ENCODE measurements around the gene NUDT5.

NUDT5 gene

GRCh38 chr10:12165036-12165435, 30.7 kb downstream of the NUDT5 start:
- no peak for DNase-seq

GRCh38 chr10:12164085-12164484, 31.6 kb downstream of the NUDT5 start:
- DNase-seq, result no peak

DNA sequence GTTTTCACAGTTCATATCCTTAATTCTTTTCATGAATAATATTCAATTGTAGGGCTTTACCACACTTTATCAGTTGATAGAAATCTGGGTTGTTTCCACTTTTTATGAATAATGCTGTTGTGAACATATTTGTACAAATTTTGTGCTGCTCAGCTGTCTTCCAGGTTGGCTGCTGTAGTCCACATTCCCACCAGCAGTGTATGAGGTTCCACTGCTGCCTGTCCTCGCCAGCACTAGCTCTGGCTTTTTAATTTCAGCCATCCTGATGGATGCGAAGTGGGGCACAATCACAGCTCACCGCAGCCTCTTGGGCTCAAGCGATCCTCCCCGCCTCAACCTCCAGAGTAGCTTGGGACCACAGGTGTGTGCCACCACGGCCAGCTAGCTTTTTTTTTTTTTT, 32.8 kb downstream of the NUDT5 start:
- DNase-seq, result no peak

- no peak for DNase-seq
These were observed 35.0 kb downstream of the NUDT5 start for GRCh38 chr10:12160664-12161063.

GRCh38 chr10:12158111-12158510, 37.6 kb downstream of the NUDT5 start:
- DNase-seq, result no peak

- DNase-seq, result no peak
These were observed 39.1 kb downstream of the NUDT5 start for GRCh38 chr10:12156367-12157123.

DNA sequence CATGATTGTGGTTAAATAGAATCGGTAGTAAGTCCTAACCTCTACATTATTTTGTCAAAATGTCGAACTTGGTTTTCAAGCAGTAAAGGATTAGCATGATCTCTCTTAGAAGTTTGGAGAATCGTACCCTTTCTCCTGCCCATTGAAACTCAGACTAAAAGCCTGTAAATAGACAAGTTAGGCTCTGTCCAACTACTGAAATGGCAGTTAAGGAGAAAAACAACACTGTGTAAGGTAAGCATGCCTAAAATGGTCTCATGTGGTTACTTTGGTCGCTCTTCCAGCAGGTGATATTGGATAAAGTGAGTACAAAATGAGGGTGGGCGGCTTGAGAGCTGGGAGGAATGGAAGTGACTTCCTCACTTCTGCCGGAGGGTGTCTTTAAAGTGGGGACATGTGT, 41.2 kb downstream of the NUDT5 start:
- no peak for DNase-seq

DNA sequence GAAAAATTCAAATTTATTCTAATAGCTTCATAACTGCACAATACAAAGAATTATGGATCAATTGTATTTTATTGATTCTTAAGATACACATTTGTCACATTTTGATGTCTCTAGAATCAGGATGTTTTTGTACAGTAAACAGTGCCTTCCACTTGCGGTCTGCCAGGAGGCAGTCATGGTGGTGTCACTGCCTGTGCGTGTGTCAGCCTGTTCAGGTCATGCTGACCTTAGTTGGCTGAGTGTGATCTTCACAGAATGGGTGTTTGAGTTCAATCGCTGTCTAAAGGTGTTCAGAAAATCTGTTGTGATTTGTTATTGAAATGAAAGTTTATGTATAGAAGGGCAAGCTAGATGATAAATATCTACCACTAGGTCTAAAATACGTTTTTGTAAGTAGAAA, 45.5 kb downstream of the NUDT5 start:
- DNase-seq, result no peak

DNA sequence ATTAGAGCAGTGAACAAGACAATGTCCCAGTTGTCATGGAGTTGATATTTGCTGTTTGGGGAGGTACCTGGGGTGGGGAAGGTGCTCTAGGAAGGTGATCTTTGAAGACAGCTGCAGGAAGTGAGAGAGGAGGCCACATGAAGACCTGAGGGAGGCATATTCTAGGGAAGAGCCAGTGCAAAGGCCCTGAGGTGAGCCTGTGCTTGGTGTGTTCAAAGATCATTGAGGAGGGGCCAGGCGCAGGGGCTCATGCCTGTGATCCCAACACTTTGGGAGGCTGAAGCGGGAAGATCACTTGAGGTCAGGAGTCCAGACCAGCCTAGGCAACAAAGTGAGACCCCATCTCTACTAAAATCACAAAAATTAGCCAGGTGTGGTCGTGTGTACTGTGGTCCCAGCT, 51.2 kb downstream of the NUDT5 start:
- no peak for DNase-seq

- no peak for DNase-seq
These were observed 55.7 kb downstream of the NUDT5 start for GRCh38 chr10:12140038-12140437.

GRCh38 chr10:12135631-12136030, 60.1 kb downstream of the NUDT5 start:
- no peak for DNase-seq

- DNase-seq, result no peak
These were observed 65.3 kb downstream of the NUDT5 start for GRCh38 chr10:12130237-12130872.

DNA sequence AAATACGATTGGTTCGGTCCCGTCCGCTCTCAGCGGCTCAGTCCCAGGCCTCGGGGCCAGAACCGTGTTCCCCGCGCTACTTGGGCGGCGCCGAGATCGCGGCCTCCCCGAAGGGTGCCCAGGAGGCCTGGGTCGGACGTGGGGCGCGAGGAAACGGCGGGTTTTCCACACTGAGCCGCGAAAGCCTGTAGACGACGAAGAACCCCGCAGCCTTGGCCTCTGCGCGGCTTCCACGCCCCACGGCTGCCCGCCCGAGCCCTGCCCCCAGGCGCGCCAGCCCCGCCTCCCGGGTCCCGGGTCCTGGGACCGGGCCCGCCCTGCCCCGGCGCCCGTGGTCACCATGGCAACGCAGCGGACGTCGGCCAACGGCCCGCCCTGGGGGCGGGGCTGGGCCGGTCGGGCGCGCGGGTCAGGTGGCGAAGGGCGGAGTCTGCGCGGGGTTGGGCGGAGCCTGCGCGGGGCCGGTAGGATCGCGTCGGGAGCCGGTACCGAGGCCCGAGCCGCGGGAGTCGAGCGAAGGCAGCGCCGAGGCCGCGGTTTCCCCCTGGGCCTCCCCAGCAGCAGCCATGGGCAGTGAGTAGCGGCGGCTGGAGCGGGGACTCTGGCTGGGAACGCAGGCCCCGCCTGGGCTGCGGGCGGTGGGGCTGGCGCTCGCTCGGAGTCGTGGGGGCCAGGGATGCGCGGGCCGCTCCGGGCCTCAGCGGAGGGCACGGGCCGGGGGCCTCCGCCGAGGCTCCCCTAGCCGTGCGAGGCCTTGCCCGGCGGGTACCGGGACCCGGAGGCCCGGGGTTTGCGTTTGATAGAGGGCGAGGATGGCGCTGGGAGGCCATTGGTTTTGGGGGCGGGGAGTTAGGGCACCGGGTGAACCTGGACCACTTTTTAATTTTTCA, 66.2 kb downstream of the NUDT5 start, which contains the start of gene SEC61A2:
TSS of gene SEC61A2 (plus strand) at position 456 of the 890 bp plus-strand sequence. CDS start at position 567, 111 bp downstream.
- DNase-seq, result peak; percentile 93

- no peak for DNase-seq
These were observed 74.0 kb downstream of the NUDT5 start for GRCh38 chr10:12121673-12122072.
